ENCODE measurements around the gene JMJD4. TPM values are rescaled to one million over a fixed set of nuclear protein-coding genes. Genes with fewer than 3 reads are reported as not detected.

Gene JMJD4
- total RNA-seq, 1 experiment from 2014 or later: 15.1 TPM

GRCh38 chr1:227762231-227762911, 27.3 kb upstream of the JMJD4 start:
- H3K79me2 ChIP-seq (ENCODE audit: low read depth): peaks cover 13% of the 10 kb centered on the region
- ChIA-PET POLR2A (ENCODE audit: unreplicated experiment) (interaction anchor here (0.6 kb wide), 1 partner anchor 184 kb away, joined by 3 read pairs; no protein-coding TSS in a partner anchor), CTCF (interaction anchor here (0.9 to 2.4 kb wide), 5 partner anchors 25 to 237 kb away, joined by 3 to 10 read pairs (median 4); no protein-coding TSS in a partner anchor)
- 0 out of 2 replicates have a peak overlapping the region, but pooled peaks have one; percentile 34 for H3K4me2 ChIP-seq
- no peak overlapping the region for H3K4me3 ChIP-seq
- peaks cover 57% of the 10 kb centered on the region for H3K4me1 ChIP-seq (replicated peaks; ENCODE audit: insufficient read depth)
- peaks cover 53% of the 10 kb centered on the region for H3F3A ChIP-seq (ENCODE audit: insufficient read depth, low read depth)
- H3K27ac ChIP-seq: peak overlapping the region; percentile 87
- H3K9me3 ChIP-seq (ENCODE audit: insufficient read depth, low read depth): no peaks in the 10 kb centered on the region
- TF ChIP-seq EZH2 (IDR thresholded peaks at IDR 0.05; ENCODE audit: low read depth) (no peak), CTCF (conservative IDR thresholded peaks at IDR 0.05) (peak; percentile 87)
- BruUV-seq (replicated peaks): no TSS peak
- H3K36me3 ChIP-seq (ENCODE audit: low read depth): peaks cover 11% of the 10 kb centered on the region; the same call in 1 of the 2 replicates
- peak; percentile 70 to 94 for DNase-seq
- H2AFZ ChIP-seq: no peak overlapping the region
- H4K20me1 ChIP-seq (ENCODE audit: insufficient read depth): peaks cover 61% of the 10 kb centered on the region
- no peaks in the 10 kb centered on the region for H3K27me3 ChIP-seq (ENCODE audit: insufficient read depth, low read depth)
- intact Hi-C loops (cut with micrococcal nuclease; ENCODE audit: unreplicated experiment): loop anchor here (1.0 to 10.0 kb wide), 6 partner anchors 184 to 631 kb away; partner anchors contain the start of gene ARF1
- no peaks in the 10 kb centered on the region for H3K9me2 ChIP-seq (ENCODE audit: insufficient read depth)

GRCh38 chr1:227761621-227762230, 26.6 kb upstream of the JMJD4 start:
- DNase-seq: no peak
- H2AFZ ChIP-seq: no peak overlapping the region
- H3K79me2 ChIP-seq (ENCODE audit: low read depth): peaks cover 13% of the 10 kb centered on the region
- peaks cover 53% of the 10 kb centered on the region for H3K4me1 ChIP-seq (replicated peaks; ENCODE audit: insufficient read depth)
- no peak overlapping the region for H3K27ac ChIP-seq
- peaks cover 46% of the 10 kb centered on the region for H3F3A ChIP-seq (ENCODE audit: insufficient read depth, low read depth)
- no peaks in the 10 kb centered on the region for H3K9me3 ChIP-seq (ENCODE audit: insufficient read depth, low read depth)
- BruUV-seq (replicated peaks): no TSS peak
- H3K4me3 ChIP-seq: no peak overlapping the region
- no peaks in the 10 kb centered on the region for H3K9me2 ChIP-seq (ENCODE audit: insufficient read depth)
- H3K27me3 ChIP-seq (ENCODE audit: insufficient read depth, low read depth): no peaks in the 10 kb centered on the region
- ChIA-PET POLR2A (ENCODE audit: unreplicated experiment) (no interaction called here), CTCF (interaction anchor here (0.9 to 2.4 kb wide), 3 partner anchors 44 to 192 kb away, joined by 4 to 10 read pairs (median 8); no protein-coding TSS in a partner anchor)
- 0 out of 2 replicates have a peak, but pooled peaks cover 8% of the 10 kb centered on the region for H3K36me3 ChIP-seq (ENCODE audit: low read depth)
- no peak overlapping the region for H3K4me2 ChIP-seq
- intact Hi-C loops (cut with micrococcal nuclease; ENCODE audit: unreplicated experiment): loop anchor here (1.0 to 10.0 kb wide), 6 partner anchors 185 to 632 kb away; partner anchors contain the start of gene ARF1
- TF ChIP-seq EZH2 (IDR thresholded peaks at IDR 0.05; ENCODE audit: low read depth): no peak
- TF ChIP-seq CTCF (conservative IDR thresholded peaks at IDR 0.05): no peak
- H4K20me1 ChIP-seq (ENCODE audit: insufficient read depth): peaks cover 55% of the 10 kb centered on the region

GRCh38 chr1:227760377-227760776, 25.3 kb upstream of the JMJD4 start:
- TF ChIP-seq CTCF (conservative IDR thresholded peaks at IDR 0.05) (no peak), EZH2 (IDR thresholded peaks at IDR 0.05; ENCODE audit: low read depth) (no peak)
- Histone ChIP-seq H3K9me2 (ENCODE audit: insufficient read depth) (no peaks in the 10 kb centered on the region), H2AFZ (no peak overlapping the region), H3K36me3 (ENCODE audit: low read depth) (0 out of 2 replicates have a peak, but pooled peaks cover 8% of the 10 kb centered on the region), H3K4me1 (replicated peaks; ENCODE audit: insufficient read depth) (peaks cover 39% of the 10 kb centered on the region), H3K4me2 (no peak overlapping the region), H4K20me1 (ENCODE audit: insufficient read depth) (peaks cover 43% of the 10 kb centered on the region), H3K79me2 (ENCODE audit: low read depth) (peaks cover 13% of the 10 kb centered on the region), H3K9me3 (ENCODE audit: insufficient read depth, low read depth) (no peaks in the 10 kb centered on the region), H3K27me3 (ENCODE audit: insufficient read depth, low read depth) (no peaks in the 10 kb centered on the region), H3K27ac (no peak overlapping the region), H3K4me3 (no peak overlapping the region), H3F3A (ENCODE audit: insufficient read depth, low read depth) (peaks cover 33% of the 10 kb centered on the region)
- intact Hi-C loops (cut with micrococcal nuclease; ENCODE audit: unreplicated experiment): loop anchor here (5.0 to 10.0 kb wide), 3 partner anchors 278 to 614 kb away; partner anchors contain the start of gene ARF1
- ChIA-PET CTCF (interaction anchor here (1.2 kb wide), 1 partner anchor 193 kb away, joined by 5 read pairs; no protein-coding TSS in a partner anchor), POLR2A (ENCODE audit: unreplicated experiment) (interaction anchor here (0.7 kb wide), 1 partner anchor 185 kb away, joined by 4 read pairs; no protein-coding TSS in a partner anchor)
- no peak for DNase-seq
- no TSS peak for BruUV-seq (replicated peaks)

Measured in PC-9 (cell line).